Raji (cell line): ENCODE results near the gene TUBA1C.
A peak's percentile ranks its signal among the peaks of the same experiment; 100 is the strongest.

Source experiments
- POLR2A ChIP-seq: IDR thresholded peaks from 2 replicates; pipeline ENCODE4 v1.6.1; 2011; ENCODE audit warnings: low read depth, low read length, control low read depth; ENCODE audit not compliant: insufficient read depth

Gene TUBA1C

GRCh38 chr12:49294804-49295081, 29.9 kb downstream of the TUBA1C start:
- TF ChIP-seq POLR2A = no peak

GRCh38 chr12:49295082-49295936, 30.4 kb downstream of the TUBA1C start, which contains the start of gene PRPH:
Gene PRPH (plus strand): TSS chr12:49295147. CDS start chr12:49295201, 54 bp downstream.
- TF ChIP-seq POLR2A = no peak

DNA sequence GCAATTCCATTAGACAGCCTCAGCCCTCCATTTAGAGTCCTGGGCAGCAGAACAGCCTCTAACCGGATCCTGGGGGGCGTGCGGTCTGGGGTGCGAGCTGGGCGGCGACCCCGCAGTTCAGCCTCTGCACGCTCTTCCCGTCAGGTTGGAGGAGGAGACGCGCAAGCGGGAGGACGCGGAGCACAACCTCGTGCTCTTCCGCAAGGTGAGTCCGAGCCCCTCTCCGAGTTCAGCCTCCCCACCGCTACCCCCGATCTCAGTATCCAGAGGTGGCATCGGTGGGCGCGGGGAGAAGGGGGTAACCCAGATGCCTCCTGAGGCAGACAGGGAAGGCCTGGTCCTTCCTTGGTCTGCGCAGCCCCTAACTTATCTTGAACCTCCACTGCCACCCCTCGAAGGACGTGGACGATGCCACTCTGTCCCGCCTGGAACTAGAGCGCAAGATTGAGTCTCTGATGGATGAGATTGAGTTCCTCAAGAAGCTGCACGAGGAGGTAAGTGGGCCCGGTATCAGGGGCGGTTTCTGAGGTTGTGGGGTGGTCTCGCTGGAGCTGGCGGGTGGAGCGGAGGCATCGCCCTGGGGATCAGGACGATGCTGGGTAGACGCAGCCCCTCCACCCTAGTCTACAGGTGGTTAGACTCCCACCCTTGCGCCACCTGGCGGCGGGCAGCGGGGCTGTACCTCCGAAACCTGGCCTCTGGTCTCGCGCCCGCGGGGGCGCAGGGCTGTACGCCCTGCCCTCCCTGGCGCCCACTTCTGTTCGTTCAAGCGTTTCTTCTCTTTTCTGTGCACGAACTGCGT, 31.4 kb downstream of the TUBA1C start:
- TF ChIP-seq POLR2A = no peak

- no peak for TF ChIP-seq POLR2A
These were observed 32.2 kb downstream of the TUBA1C start for GRCh38 chr12:49296836-49297694.

DNA sequence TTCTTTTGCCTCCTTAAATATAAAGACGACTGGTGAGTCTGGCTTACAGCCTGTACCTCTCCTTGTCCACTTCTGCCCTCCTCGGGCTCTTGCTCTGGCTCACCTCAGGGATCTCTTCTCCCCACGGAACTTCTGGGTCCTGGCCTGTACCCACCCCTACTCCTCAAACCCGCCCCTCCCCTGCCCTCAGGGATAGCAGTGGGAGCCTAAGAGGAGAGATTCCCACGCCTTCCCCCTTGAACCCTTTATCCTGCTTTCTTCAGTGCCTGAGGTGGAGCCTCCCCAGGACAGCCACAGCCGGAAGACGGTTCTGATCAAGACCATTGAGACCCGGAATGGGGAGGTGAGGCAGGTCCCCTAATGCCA, 32.8 kb downstream of the TUBA1C start:
- TF ChIP-seq POLR2A = no peak

- TF ChIP-seq POLR2A = no peak
These were observed 33.3 kb downstream of the TUBA1C start for GRCh38 chr12:49298160-49298559.

- 0 out of 2 replicates have a peak, but pooled peaks have one; percentile 14 for TF ChIP-seq POLR2A
These were observed 36.9 kb downstream of the TUBA1C start for GRCh38 chr12:49301760-49302159.

GRCh38 chr12:49304161-49304560, 39.3 kb downstream of the TUBA1C start:
- no peak for TF ChIP-seq POLR2A

DNA sequence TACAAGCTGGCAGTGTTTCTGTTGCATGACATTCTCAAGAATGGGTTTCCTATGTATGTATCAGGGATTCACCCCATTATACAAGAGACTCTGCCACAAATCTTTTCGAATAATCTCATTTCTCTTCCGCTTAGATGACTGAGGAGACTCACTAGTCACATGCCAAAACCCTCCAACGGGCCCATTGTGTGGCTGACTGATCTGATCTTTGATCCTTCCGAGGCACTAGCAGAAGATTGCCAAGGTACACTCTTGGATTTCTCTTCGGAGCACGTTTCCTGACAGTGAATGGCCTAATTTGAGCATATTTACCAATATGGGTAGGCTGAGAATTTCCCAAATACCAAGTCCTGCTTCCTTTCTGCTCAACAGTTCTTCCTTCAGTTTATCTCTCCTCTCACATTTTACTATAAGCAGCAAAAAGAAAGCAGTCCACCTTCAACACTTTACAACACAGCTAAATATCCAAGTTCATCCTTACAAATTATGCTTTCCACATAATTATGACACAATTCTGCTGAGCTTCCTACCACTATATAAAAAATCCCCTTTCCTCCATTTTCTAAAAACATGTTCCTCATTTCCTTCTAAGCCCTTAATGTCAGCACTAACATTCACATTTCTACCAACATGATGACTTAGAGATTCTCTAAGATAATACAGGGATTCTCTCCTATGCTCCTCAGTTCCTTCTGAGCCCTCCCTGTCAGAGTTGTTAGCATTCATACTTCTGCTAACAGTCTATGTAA, 41.1 kb downstream of the TUBA1C start:
- no peak for TF ChIP-seq POLR2A

DNA sequence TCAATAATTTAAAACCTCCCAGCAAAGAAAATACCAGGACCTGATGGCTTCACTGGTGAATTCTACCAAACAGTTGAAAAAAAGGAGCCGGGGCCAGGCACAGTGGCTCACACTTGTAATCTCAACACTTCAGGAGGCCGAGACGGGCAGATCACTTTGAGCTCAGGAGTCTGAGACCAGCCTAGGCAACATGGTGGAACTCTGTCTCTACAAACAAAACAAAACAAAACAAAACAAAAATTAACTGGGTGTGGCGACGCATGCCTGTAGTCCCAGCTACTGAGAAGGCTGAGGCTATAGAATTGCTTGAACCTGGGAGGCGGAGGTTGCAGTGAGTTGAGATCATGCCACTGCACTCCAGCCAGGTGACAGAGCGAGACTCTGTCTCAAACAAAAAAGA, 44.5 kb downstream of the TUBA1C start:
- no peak for TF ChIP-seq POLR2A

DNA sequence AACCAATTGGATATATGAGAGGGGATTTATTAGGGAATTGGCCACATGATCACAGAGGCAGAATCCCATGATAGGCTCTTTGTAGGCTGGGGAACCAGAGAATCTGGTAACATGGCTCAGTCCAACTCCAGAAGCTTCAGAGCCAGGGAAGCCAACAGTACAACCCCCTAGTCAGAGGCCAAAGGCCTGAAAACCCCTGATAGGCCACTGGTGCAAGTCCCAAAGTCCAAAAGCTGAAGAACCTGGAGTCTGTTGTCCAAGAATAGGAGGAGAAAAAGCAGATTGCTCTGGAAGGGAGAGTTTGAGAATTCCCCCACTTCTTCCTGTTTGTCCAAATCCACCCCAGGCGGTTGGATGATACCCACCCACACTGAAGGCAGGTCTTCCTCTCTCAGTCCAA, 49.9 kb downstream of the TUBA1C start:
- no peak for TF ChIP-seq POLR2A

GRCh38 chr12:49322367-49322707, 57.5 kb downstream of the TUBA1C start:
- TF ChIP-seq POLR2A = no peak; the same call in 1 of the 2 replicates

DNA sequence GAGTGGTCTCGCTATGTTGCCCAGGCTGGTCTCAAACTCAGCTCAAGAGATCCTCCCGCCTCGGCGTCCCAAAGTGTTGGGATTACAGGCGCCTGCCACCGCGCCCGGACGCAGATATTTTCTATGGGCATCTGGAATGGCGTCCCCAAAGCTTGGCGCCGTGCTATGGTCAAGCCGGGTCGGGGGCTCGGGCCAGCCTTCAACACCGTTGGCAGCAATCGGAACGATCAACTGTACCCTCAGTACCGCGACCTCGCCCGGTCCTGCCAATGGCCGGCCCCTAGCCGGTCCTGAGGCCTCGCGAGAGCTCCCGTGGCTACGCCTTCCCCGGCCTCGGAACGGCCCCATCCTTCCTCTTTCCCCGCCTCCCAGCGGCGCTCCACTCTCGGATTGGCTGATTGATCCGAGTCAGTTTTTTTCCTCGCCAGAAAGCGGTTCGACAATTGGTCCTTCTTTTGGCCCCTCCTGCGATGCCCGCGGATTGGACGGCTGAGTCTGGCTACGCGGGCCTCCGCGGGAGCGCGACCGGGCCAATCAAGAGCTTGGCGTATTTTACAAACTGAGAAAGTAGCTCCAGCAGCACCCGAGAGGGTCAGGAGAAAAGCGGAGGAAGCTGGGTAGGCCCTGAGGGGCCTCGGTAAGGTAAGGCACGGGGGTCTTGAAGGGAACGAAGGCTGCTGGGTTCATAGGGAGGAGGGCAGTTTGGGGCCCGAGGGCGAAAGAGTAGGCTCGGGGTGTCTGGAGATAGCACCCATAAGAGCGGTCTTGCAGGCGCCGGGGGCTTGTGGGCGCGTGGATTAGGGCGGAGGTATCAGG, 58.0 kb downstream of the TUBA1C start, which contains the start of gene TROAP:
Gene TROAP (plus strand): TSS at position 548 of the 816 bp plus-strand sequence. CDS start 354 bp downstream, outside the sequence.
- TF ChIP-seq POLR2A = peak; percentile 89
